C4-2B (cell line): Measurements from ENCODE around the gene FSTL4.

ENCODE experiments used
- H3K27ac ChIP-seq: fragments of 450-650 bp; 2 replicates; pipeline ENCODE4 v1.5.1; 2017
- CTCF ChIP-seq: fragments of 450-650 bp; conservative IDR thresholded peaks from 2 replicates; pipeline ENCODE4 v1.5.1; 2017; ENCODE audit warnings: mild to moderate bottlenecking
- ZFX ChIP-seq: fragments of 450-650 bp; IDR thresholded peaks from 2 replicates; pipeline ENCODE4 v1.6.1; 2017

Gene FSTL4

GRCh38 chr5:133244242-133244641 is 368.1 kb downstream of the FSTL4 start:
- TF ChIP-seq CTCF (no peak), ZFX (no peak)
- H3K27ac ChIP-seq = no peak overlapping the region

GRCh38 chr5:133243196-133243595 is 369.1 kb downstream of the FSTL4 start:
- H3K27ac ChIP-seq = no peak overlapping the region
- no peak for TF ChIP-seq ZFX
- no peak for TF ChIP-seq CTCF

- peak overlapping the region; percentile 3 for H3K27ac ChIP-seq
- no peak for TF ChIP-seq CTCF
- no peak for TF ChIP-seq ZFX
Observed at GRCh38 chr5:133242221-133242835, 370.0 kb downstream of the FSTL4 start.

GRCh38 chr5:133241179-133242092 is 370.9 kb downstream of the FSTL4 start:
- no peak overlapping the region for H3K27ac ChIP-seq
- TF ChIP-seq CTCF (no peak), ZFX (no peak)

GRCh38 chr5:133240425-133241091 is 371.8 kb downstream of the FSTL4 start:
- H3K27ac ChIP-seq = no peak overlapping the region
- TF ChIP-seq CTCF = no peak
- no peak for TF ChIP-seq ZFX

- H3K27ac ChIP-seq = no peak overlapping the region
- TF ChIP-seq CTCF = no peak
- no peak for TF ChIP-seq ZFX
Observed at GRCh38 chr5:133238426-133239205, 373.7 kb downstream of the FSTL4 start.
